ENCODE results near the gene PRDX5.

The PRDX5 gene

GRCh38 chr11:64362339-64362738, 44.4 kb downstream of the PRDX5 start:
- no peak for DNase-seq (ENCODE audit: low read depth)
- H3K4me3 ChIP-seq (ENCODE audit: low read length): no peak overlapping the region
- no peak for TF ChIP-seq CTCF (IDR thresholded peaks at IDR 0.05; ENCODE audit: insufficient read depth, low read depth, low read length, missing control alignments)

GRCh38 chr11:64364435-64364834, 46.5 kb downstream of the PRDX5 start:
- DNase-seq (ENCODE audit: low read depth): no peak
- TF ChIP-seq CTCF (IDR thresholded peaks at IDR 0.05; ENCODE audit: insufficient read depth, low read depth, low read length, missing control alignments): no peak
- H3K4me3 ChIP-seq (ENCODE audit: low read length): no peak overlapping the region

GRCh38 chr11:64364911-64365310, 47.0 kb downstream of the PRDX5 start:
- no peak overlapping the region for H3K4me3 ChIP-seq (ENCODE audit: low read length)
- no peak for TF ChIP-seq CTCF (IDR thresholded peaks at IDR 0.05; ENCODE audit: insufficient read depth, low read depth, low read length, missing control alignments)
- DNase-seq (ENCODE audit: low read depth): no peak

- no peak for TF ChIP-seq CTCF (IDR thresholded peaks at IDR 0.05; ENCODE audit: insufficient read depth, low read depth, low read length, missing control alignments)
- H3K4me3 ChIP-seq (ENCODE audit: low read length): no peak overlapping the region
- DNase-seq (ENCODE audit: low read depth): peak; percentile 85
Observed at GRCh38 chr11:64366751-64367150, 48.8 kb downstream of the PRDX5 start.

GRCh38 chr11:64367931-64368672, 50.2 kb downstream of the PRDX5 start:
- no peak overlapping the region for H3K4me3 ChIP-seq (ENCODE audit: low read length)
- DNase-seq (ENCODE audit: low read depth): no peak
- no peak for TF ChIP-seq CTCF (IDR thresholded peaks at IDR 0.05; ENCODE audit: insufficient read depth, low read depth, low read length, missing control alignments)

GRCh38 chr11:64368673-64369074, 50.8 kb downstream of the PRDX5 start:
- DNase-seq (ENCODE audit: low read depth): no peak
- no peak overlapping the region for H3K4me3 ChIP-seq (ENCODE audit: low read length)
- no peak for TF ChIP-seq CTCF (IDR thresholded peaks at IDR 0.05; ENCODE audit: insufficient read depth, low read depth, low read length, missing control alignments)

Measured in epithelial cell of esophagus (primary cell).